MM.1S (cell line): ENCODE results near the gene NR6A1.

Source experiments
- EZH2 ChIP-seq: fragments of 300-600 bp; sonication (generic); optimal IDR thresholded peaks from 2 replicates; pipeline ENCODE3; 2017; ENCODE audit warnings: low read depth, mild to moderate bottlenecking, antibody characterized with exemption, low read length, mixed read lengths
- TF ChIP-seq, protein P1 (sequence below): fragments of 300-600 bp; sonication (generic); IDR thresholded peaks from 2 replicates; pipeline ENCODE4 v1.5.1; 2016; ENCODE audit warnings: antibody characterized with exemption, low read length, mixed read lengths

DNA sequence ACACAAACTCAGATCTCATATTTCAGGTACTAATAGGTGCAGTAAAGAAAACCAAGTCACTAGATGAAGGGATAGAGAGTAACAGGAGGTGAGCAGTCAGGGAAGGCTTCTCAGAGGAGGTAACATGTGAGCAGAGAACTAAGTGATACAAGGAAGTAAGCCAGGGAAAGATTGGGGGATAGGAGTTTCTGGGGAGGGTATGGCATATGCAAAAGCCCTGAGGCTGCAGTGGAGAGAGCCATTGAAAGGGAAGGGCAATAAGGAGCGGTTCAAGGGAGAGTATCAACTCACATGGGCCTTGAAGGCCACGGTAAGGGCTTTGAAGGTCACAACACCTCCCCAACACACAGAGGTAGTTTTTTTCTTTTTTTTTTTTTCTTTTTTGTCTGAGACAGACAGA is 12.7 kb upstream of the NR6A1 start:
- TF ChIP-seq, protein P1, sequence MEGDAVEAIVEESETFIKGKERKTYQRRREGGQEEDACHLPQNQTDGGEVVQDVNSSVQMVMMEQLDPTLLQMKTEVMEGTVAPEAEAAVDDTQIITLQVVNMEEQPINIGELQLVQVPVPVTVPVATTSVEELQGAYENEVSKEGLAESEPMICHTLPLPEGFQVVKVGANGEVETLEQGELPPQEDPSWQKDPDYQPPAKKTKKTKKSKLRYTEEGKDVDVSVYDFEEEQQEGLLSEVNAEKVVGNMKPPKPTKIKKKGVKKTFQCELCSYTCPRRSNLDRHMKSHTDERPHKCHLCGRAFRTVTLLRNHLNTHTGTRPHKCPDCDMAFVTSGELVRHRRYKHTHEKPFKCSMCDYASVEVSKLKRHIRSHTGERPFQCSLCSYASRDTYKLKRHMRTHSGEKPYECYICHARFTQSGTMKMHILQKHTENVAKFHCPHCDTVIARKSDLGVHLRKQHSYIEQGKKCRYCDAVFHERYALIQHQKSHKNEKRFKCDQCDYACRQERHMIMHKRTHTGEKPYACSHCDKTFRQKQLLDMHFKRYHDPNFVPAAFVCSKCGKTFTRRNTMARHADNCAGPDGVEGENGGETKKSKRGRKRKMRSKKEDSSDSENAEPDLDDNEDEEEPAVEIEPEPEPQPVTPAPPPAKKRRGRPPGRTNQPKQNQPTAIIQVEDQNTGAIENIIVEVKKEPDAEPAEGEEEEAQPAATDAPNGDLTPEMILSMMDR: no peak
- no peak for TF ChIP-seq EZH2
